C1 segment of cervical spinal cord (tissue), 14 donors: ENCODE measurements around the gene SCCPDH.
"Not testable (repeated sequence)": the region's sequence is repeated elsewhere in the genome, so short reads cannot be mapped to it uniquely, and the experiment has no call there.

ENCODE experiments used
- DNase-seq, 14 donors: peaks; one replicate each; lab custom pipeline; 2025; lab: John Stamatoyannopoulos, UW

SCCPDH gene, protein sequence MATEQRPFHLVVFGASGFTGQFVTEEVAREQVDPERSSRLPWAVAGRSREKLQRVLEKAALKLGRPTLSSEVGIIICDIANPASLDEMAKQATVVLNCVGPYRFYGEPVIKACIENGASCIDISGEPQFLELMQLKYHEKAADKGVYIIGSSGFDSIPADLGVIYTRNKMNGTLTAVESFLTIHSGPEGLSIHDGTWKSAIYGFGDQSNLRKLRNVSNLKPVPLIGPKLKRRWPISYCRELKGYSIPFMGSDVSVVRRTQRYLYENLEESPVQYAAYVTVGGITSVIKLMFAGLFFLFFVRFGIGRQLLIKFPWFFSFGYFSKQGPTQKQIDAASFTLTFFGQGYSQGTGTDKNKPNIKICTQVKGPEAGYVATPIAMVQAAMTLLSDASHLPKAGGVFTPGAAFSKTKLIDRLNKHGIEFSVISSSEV

GRCh38 chr1:246724016-246724730 lies at the start of gene SCCPDH:
TSS of gene SCCPDH (plus strand) at chr1:246724409. CDS start at chr1:246724423, 14 bp downstream.
- DNase-seq: peak; percentile 39 to 83 (median 64)

GRCh38 chr1:246677842-246678241 lies 46.4 kb upstream of the SCCPDH start:
- DNase-seq: no peak

GRCh38 chr1:246678816-246679793 lies 45.1 kb upstream of the SCCPDH start:
- peak in 1 of 14 donors; percentile 69 for DNase-seq

- peak in 1 of 14 donors; percentile 36 for DNase-seq
These were observed 44.4 kb upstream of the SCCPDH start for GRCh38 chr1:246679794-246680177.

DNA sequence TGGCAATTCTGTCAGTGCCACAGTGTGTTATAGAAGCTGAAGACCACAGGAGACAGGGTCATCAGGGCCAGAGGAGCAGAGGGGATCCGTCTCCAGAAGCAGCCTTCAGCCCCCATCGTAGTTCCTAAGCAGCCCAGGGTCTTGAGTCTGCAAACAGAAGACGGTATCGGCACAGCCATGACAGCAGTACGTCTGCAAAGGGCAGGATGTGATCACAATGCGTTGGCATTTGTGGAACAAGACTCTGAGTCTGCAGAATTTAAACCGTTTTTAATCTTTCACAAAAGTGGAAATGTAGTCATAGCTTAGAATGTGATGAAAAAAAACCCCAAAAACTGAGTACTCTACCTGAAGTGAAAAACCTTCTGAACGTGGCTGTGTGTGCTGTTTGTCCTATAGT lies 44.0 kb upstream of the SCCPDH start:
- peak in 1 of 14 donors; percentile 26 for DNase-seq

DNA sequence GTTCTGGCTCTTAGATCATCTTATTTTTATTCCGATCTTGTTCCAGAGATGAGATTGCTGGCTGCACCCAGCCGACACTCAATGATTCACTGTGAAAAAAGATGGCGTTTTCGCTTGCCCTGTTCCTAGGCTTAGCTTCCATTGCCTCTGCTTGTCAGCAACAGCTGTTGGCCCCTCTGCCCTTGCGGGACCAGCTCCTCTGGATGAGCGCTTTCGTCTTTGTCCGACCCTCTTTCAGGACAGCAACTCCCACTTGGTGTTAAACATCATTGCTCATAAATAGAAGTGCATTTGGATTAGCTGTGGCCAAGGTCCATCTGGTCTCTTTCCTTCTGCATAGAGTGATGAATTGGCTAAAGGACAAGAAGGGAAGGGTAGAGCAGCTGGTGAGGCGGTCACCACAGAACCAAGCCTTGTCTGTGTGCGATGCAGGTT lies 43.5 kb upstream of the SCCPDH start:
- DNase-seq: peak in 4 of 14 donors; percentile 5 to 88 (median 24)

DNA sequence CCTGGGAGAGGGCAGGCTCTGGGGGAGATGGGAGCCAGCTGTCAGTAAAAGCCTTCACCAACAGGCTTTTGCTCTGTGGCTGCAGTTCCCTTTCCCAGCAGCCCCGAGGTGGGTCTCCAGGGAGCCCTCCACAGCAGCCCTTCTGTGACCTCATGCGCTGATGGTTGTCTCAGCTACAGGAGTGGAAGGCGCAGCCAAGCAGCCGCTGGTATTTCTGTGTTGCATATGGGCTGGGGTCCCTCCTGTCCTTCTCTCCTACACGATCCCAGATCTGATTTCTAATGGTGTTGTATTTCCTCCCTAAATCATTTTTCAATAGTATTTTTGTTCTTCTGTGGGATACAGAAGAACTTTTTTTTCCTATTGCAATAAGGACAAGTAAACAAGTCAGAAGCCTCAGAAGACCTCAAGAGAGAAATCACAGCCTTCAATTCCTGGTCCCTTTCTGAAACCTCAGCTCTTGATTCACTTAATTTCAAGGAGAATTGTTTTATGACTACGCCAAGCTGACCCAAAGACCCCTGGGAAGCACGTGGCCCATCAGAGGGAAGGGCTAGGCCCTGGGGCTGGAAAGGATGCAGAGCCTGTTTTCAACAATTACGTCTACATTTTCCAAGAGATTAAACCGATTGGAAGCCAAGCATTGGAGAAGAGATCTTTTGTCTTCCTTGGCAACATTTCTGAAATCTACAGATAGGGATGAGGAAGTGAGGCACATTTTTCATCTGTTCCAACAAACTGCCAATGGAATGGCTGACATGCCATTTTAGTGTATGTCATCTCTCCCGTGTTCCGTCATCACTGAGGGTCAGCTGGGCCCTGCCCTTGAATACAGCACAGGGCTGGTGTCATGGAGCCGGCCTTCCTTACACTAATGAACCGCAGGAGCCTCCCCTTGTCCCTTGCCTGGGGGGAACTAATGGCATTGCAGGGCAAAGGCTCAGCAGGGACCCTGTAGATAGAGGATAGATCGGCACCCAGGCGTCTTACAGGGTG lies 42.0 kb upstream of the SCCPDH start:
- DNase-seq: no peak

- no peak for DNase-seq
These were observed 40.7 kb upstream of the SCCPDH start for GRCh38 chr1:246683521-246683920.

DNA sequence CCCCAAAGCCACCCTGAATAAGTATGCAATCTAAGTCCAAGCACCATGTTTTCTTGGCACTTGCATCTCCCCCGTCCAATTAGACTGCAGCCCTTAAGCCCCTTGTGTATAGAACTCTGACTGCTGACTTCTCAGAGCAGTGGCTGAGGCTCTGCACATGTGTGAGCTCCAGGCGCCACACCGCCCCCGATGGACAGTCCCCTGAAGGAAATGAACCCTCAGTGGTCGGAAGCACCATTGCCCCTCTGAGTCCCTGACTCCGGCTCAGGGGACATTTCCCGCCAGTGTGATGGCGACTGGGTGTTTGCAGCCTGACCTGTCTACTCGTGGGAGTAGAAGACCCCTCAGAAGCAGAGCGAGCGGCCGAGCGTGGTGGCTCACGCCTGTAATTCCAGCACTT lies 37.2 kb upstream of the SCCPDH start:
- DNase-seq: no peak

GRCh38 chr1:246689409-246690008 lies 34.7 kb upstream of the SCCPDH start:
- DNase-seq: peak in 6 of 14 donors; percentile 18 to 64 (median 32)

GRCh38 chr1:246690100-246690499 lies 34.1 kb upstream of the SCCPDH start:
- no peak for DNase-seq

DNA sequence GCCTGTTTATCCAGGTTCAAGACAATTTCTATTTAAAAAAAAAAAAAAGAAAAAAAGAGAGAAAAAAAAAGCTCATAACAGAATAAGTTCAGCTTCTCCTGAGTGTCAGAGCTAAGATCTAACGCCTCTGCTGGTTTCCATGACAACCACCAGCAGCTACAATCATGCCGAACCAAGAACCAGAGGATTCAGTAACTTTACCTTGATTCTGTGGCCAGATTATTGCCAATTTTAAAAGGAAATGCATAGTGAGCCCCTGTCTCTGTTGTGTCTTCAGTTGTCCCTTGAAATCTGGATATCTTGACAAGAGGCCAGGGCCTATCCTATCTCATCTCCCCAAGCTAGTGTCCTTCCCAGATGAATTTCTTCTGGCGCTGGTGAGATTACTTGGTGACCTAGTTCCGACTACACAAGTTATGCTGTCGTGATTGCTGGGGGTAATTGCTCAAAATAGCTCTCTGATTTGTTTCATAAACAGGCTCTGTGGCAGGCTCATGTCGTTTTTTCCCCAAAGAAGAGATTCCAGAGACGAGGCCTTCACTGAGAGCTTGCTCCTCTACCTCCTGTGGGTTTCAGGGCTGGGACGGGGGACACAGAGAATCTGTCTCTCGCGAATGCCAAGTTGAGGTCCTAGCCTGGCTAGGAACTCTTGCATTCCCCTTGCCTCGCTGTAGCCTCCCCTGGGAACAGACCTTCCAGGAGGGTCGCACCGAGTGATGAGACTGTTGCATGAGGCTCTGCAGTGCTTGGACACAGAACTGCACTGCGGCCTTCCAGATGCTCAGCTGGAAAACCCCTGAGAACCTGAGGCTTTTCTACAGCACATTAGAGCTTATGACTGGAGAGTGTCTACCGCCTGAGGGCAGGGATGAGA lies 32.4 kb upstream of the SCCPDH start:
- no peak for DNase-seq

- DNase-seq: not testable (repeated sequence)
These were observed 29.9 kb upstream of the SCCPDH start for GRCh38 chr1:246694213-246694895.

- no peak for DNase-seq
These were observed 29.1 kb upstream of the SCCPDH start for GRCh38 chr1:246695136-246695535.

DNA sequence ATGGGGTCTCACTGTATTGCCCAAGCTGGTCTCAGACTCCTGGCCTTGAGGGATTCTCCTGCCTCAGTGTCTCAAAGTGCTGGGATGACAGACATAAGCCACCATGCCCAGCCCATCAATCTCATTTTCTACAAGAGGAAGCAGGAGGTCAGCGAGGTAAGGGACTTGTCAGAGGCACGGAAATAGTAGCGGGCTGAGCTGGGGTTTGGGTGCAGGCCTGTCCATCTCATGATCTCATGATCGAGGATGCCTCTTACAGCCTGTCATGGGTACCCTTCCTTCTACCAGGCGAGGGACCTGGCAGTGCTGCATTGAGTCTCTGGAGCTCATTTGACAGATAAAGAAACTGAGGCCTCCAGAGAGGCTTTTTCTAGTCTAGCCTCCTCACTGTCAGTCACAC lies 28.5 kb upstream of the SCCPDH start:
- DNase-seq: no peak

GRCh38 chr1:246698466-246699094 lies 25.6 kb upstream of the SCCPDH start:
- no peak for DNase-seq

DNA sequence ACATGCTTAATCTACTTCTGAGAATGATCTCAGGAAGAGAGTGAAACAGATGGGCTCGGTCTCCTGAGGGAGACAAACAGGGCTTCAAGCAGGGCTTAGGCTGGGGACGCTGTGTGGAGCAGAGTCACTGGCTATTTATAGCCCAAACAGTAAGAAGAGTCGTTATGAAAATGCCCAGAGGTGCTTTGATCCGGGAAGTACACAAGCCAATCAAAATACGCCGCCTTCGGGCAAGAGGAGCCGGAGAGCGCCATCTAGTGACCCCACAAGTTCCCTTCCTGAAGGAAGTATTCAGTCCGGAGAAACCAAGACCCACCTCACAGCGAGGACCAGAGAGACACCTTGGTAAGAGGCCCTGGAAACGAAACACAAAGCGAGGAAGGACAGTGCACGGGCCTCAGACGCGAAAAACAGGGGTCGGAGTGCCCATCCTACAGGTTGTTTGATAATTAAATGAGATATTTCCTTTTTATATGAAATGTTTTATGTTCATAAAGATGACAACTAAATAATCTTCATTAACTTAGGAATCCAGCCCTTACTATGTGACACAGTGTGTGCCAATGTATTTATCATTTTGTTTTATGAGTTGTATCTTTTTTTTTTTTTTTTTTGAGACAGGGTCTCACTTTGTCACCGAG lies 25.0 kb upstream of the SCCPDH start:
- peak in 10 of 14 donors; percentile 22 to 68 (median 43) for DNase-seq
